ENCODE results near the gene ADAP1.

The ADAP1 gene

DNA sequence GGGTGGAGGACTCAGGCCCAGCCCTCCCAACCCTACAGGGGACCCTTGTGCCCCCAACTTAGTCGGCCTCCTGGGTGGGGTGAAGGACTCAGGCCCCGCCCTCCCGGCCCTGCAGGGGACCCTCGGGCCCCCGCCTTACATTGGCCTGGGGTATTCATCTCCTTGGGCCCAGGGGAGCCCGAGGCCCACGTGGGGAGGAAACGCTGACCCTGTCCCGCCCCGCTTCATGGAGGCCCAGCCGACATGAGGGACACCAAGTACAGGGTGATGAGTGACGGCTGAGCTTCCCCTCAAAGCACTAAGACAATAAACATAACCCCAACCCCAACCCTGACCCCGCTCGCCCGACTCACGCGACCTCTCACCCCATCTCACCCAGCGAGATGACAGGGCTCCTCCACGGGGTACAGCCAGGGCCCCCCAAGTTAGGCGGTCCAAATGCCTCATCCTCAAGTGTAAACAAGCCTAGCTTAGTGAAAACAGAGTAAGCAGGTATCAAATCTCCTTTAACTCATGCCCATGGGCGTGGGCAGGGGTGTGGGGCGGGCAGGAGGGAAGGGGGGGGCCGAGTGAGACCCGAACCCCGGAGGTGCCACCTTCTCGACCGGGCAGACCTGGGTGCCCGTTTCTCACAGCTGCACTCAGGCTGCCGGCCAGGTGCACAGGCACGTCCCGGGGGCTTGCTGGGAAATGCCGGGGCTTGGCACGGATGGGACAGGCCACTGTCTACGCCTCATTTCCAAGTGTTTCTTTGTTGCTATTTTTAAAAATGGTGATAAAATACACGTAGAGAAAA, 36.7 kb upstream of the ADAP1 start:
- no peak for DNase-seq (ENCODE audit: low read depth)
- TF ChIP-seq, protein P1, sequence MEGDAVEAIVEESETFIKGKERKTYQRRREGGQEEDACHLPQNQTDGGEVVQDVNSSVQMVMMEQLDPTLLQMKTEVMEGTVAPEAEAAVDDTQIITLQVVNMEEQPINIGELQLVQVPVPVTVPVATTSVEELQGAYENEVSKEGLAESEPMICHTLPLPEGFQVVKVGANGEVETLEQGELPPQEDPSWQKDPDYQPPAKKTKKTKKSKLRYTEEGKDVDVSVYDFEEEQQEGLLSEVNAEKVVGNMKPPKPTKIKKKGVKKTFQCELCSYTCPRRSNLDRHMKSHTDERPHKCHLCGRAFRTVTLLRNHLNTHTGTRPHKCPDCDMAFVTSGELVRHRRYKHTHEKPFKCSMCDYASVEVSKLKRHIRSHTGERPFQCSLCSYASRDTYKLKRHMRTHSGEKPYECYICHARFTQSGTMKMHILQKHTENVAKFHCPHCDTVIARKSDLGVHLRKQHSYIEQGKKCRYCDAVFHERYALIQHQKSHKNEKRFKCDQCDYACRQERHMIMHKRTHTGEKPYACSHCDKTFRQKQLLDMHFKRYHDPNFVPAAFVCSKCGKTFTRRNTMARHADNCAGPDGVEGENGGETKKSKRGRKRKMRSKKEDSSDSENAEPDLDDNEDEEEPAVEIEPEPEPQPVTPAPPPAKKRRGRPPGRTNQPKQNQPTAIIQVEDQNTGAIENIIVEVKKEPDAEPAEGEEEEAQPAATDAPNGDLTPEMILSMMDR (IDR thresholded peaks at IDR 0.05; ENCODE audit: insufficient read depth, low read depth, low read length, missing control alignments) = no peak
- H3K4me3 ChIP-seq (ENCODE audit: low read length) = no peak overlapping the region

DNA sequence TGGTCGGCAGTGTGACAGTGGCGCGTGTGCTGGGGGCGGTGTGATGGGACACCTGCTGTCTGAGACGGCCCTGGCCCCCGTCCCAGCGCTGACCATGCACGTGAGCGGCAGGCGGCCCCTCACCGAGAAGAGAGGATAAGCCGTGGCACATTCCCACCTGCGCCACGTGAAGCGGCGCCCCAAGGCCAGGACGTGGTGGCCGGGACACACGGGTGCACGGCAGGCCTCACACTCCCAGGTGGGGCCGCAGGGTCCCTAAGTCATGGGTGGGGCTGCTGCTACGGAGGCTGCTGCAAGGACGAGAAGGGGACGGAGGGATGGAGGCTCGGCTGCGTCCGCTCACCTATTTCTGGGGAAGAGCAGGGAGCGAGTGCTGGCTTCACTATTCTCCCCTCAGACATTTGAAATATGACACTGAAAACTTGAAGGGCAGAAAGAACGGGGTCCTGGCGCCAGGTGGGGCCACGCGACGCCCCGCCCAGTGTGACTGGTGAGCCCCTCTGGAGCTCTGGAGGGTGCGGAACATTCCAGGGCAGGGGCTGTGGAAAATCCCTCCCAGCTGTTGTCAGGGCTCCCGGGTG, 36.0 kb upstream of the ADAP1 start:
- TF ChIP-seq, protein P1 (IDR thresholded peaks at IDR 0.05; ENCODE audit: insufficient read depth, low read depth, low read length, missing control alignments) = no peak
- no peak for DNase-seq (ENCODE audit: low read depth)
- H3K4me3 ChIP-seq (ENCODE audit: low read length) = no peak overlapping the region

DNA sequence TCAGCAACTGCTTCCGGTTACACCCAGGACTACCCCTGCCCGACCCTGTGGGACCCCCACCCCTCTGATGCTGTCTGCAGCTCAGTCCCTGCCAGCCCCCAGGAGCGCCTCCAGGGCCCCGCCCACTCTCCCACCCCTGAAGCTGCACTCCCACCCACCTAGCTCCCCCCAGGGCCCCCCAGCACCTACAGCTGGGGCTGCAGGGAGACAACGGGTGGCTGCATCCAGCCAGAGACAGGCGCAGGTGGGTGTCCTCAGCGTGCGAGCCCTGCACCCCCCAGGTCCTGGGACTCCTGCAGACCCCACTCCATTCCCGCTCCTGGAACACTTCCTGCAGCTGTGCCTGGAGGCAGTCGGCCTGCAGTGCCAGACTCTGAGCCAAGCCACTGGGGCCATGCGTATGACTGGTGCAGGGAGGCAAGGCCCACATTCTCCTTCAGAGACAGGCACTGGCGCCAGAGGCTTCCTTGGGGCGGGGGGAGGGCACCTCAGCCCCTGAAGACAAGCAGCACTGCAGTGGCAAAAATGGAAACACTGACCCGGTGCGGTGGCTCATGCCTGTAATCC, 34.6 kb upstream of the ADAP1 start:
- no peak for DNase-seq (ENCODE audit: low read depth)
- TF ChIP-seq, protein P1 (IDR thresholded peaks at IDR 0.05; ENCODE audit: insufficient read depth, low read depth, low read length, missing control alignments) = no peak
- no peak overlapping the region for H3K4me3 ChIP-seq (ENCODE audit: low read length)

DNA sequence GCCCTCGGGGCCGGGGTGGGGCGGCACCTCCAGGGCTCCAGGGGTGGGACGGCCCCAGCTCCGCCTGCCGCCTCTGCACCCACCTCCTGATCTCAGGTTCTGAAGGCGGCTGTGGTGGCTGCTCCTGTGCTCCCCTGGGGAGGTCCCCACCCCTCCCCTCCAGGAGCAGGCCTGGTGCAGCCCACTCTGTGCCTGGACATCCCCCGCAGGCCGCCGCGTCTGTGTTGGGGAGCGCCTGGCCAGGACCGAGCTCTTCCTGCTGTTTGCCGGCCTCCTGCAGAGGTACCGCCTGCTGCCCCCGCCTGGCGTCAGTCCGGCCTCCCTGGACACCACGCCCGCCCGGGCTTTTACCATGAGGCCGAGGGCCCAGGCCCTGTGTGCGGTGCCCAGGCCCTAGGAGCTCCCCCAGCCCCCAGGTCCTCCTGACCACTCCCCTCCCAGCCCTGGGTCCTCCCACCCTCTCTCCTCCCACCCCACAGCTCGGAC, 34.0 kb upstream of the ADAP1 start:
- no peak for DNase-seq (ENCODE audit: low read depth)
- TF ChIP-seq, protein P1 (IDR thresholded peaks at IDR 0.05; ENCODE audit: insufficient read depth, low read depth, low read length, missing control alignments) = no peak
- no peak overlapping the region for H3K4me3 ChIP-seq (ENCODE audit: low read length)

DNA sequence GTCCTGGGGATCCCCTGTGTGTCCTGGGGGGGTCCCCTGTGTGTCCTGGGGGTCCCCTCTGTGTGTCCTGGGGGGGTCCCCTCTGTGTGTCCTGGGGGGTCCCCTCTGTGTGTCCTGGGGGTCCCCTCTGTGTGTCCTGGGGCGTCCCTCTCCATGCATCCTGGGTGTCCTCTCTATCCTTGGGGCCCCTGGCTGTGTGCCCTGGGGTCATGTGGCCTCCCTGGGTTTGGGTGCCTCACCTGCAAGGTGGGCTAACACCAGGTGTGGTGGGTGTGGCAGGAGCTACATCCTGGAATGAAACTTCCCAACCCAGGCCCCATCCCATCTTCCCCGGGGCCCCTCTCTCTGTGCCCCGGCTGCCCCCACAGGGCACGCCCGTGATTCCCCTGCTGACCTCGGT, 33.4 kb upstream of the ADAP1 start:
- DNase-seq (ENCODE audit: low read depth) = no peak
- TF ChIP-seq, protein P1 (IDR thresholded peaks at IDR 0.05; ENCODE audit: insufficient read depth, low read depth, low read length, missing control alignments) = no peak
- H3K4me3 ChIP-seq (ENCODE audit: low read length) = no peak overlapping the region

DNA sequence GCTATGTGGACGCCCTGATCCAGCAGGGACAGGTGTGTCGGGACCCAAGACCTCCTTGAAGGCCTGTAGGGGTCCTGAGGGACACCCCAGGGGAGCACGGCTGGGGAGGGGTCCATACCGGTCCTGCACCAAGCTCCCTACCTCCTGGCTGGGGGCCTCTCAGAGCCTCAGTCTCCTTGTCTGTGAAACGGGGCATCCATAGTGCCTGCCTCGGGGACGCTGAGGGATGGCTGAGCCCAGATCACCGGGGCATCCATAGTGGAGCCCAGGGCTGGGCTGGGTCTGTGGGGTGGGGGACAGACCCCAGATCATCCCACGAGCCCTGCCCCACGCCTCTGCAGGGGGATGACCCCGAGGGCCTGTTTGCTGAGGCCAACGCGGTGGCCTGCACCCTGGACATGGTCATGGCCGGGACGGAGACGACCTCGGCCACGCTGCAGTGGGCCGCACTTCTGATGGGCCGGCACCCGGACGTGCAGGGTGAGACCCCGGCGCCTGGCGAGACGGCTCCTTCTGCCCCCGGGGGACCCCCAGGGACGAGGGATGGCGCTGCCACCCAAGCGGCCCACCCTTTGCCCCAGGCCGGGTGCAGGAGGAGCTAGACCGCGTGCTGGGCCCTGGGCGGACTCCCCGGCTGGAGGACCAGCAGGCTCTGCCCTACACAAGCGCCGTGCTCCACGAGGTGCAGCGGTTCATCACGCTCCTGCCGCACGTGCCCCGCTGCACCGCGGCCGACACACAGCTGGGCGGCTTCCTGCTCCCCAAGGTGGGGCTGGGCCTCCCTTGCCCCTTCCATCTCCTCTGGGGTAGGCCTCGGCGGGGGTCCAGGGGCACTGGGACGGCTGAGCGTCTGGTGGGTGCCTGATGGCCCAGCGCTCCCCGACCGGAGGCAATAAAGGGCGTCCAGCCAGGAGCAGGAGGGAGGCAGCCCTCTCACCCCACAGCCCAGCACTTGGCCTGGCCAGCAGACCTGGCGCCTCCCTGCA, 32.6 kb upstream of the ADAP1 start:
- no peak overlapping the region for H3K4me3 ChIP-seq (ENCODE audit: low read length)
- TF ChIP-seq, protein P1 (IDR thresholded peaks at IDR 0.05; ENCODE audit: insufficient read depth, low read depth, low read length, missing control alignments) = no peak

More for the DNA sequence above, 32.6 kb upstream of the ADAP1 start:
- no peak for DNase-seq (ENCODE audit: low read depth)

All from epithelial cell of esophagus (primary cell).